ENCODE results near the gene PPFIBP2. TPM values are rescaled to one million over a fixed set of nuclear protein-coding genes. Genes with fewer than 3 reads are reported as not detected.
A peak's percentile ranks its signal among the peaks of the same experiment; 100 is the strongest.
"Not testable (repeated sequence)": the region's sequence is repeated elsewhere in the genome, so short reads cannot be mapped to it uniquely, and the experiment has no call there.

Gene PPFIBP2
- total RNA-seq, 1 experiment from 2014 or later = 13.9 TPM

DNA sequence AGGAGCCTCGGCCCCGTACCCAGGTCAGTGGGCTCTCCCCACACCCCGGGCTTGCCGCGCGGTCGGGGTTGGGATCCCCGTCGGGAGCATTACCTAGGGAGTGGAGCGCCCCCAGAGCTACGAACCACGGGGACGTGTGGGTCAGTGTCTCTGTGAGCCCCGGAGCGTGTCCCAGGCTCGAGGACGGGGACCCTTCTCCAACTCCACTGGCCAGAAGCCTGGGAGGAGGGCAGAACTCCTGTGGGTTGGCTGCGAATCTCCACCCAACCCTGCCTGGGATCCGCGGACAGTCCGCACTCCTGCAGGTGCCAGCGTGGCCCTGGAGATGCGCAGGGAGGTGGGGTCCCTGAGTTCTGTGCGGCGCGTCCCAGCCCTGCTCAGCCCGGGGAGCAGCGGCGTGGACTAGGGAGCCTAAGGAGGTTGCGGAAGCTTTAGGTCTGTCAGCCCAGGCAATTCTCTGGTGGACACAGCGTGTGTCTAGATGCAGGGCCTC, 346 bp downstream of the PPFIBP2 start:
- peak overlapping the region; percentile 77 for H3K4me3 ChIP-seq
- H3K4me2 ChIP-seq = peak overlapping the region; percentile 90
- ChIA-PET POLR2A (ENCODE audit: unreplicated experiment) (no interaction called here), CTCF (no interaction called here)
- H4K20me1 ChIP-seq (ENCODE audit: insufficient read depth) = no peaks in the 10 kb centered on the region
- H3K79me2 ChIP-seq (ENCODE audit: low read depth) = no peaks in the 10 kb centered on the region
- BruUV-seq (replicated peaks) = no TSS peak
- H3K36me3 ChIP-seq (ENCODE audit: low read depth) = no peaks in the 10 kb centered on the region
- no peaks in the 10 kb centered on the region for H3K9me3 ChIP-seq (ENCODE audit: insufficient read depth, low read depth)
- no peaks in the 10 kb centered on the region for H3F3A ChIP-seq (ENCODE audit: insufficient read depth, low read depth)
- H3K9me2 ChIP-seq (ENCODE audit: insufficient read depth) = no peaks in the 10 kb centered on the region
- no peak for DNase-seq
- H3K27ac ChIP-seq = no peak overlapping the region
- H2AFZ ChIP-seq = peak overlapping the region; percentile 77
- TF ChIP-seq EZH2 (IDR thresholded peaks at IDR 0.05; ENCODE audit: low read depth) = no peak
- TF ChIP-seq, protein P1, sequence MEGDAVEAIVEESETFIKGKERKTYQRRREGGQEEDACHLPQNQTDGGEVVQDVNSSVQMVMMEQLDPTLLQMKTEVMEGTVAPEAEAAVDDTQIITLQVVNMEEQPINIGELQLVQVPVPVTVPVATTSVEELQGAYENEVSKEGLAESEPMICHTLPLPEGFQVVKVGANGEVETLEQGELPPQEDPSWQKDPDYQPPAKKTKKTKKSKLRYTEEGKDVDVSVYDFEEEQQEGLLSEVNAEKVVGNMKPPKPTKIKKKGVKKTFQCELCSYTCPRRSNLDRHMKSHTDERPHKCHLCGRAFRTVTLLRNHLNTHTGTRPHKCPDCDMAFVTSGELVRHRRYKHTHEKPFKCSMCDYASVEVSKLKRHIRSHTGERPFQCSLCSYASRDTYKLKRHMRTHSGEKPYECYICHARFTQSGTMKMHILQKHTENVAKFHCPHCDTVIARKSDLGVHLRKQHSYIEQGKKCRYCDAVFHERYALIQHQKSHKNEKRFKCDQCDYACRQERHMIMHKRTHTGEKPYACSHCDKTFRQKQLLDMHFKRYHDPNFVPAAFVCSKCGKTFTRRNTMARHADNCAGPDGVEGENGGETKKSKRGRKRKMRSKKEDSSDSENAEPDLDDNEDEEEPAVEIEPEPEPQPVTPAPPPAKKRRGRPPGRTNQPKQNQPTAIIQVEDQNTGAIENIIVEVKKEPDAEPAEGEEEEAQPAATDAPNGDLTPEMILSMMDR (conservative IDR thresholded peaks at IDR 0.05) = no peak
- no peaks in the 10 kb centered on the region for H3K27me3 ChIP-seq (ENCODE audit: insufficient read depth, low read depth)
- intact Hi-C loops (cut with micrococcal nuclease; ENCODE audit: unreplicated experiment) = loop anchor here (5.0 kb wide), 1 partner anchor 158 kb away; the partner anchor contains the start of gene CYB5R2
- no peaks in the 10 kb centered on the region for H3K4me1 ChIP-seq (replicated peaks; ENCODE audit: insufficient read depth)

DNA sequence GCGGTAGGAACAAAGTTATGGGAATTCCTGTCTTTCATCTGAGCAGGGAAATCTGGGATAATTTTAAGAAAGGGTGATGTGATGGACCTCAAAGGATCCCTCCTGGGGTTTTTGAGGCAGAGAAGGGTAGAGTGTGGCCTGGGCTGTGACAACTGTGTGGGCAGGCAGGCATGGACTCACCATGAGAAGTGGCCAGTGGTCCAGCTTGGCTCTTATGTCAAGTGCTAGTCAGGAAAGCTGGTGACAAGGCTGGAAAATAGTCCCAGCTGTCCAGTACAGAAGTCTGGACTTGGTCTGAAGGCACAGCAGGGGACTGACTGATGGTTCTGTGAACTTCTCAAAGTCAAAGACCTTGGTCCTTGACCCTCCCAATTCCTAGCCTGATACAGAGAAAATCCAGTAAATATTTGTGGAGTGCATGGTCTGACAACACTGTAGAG, 1.7 kb downstream of the PPFIBP2 start:
- no peak overlapping the region for H3K4me2 ChIP-seq
- no peak overlapping the region for H2AFZ ChIP-seq
- H3K36me3 ChIP-seq (ENCODE audit: low read depth) = no peaks in the 10 kb centered on the region
- no peaks in the 10 kb centered on the region for H3K9me2 ChIP-seq (ENCODE audit: insufficient read depth)
- no TSS peak for BruUV-seq (replicated peaks)
- H3K79me2 ChIP-seq (ENCODE audit: low read depth) = no peaks in the 10 kb centered on the region
- no peaks in the 10 kb centered on the region for H3K27me3 ChIP-seq (ENCODE audit: insufficient read depth, low read depth)
- intact Hi-C loops (cut with micrococcal nuclease; ENCODE audit: unreplicated experiment) = no loop called here
- ChIA-PET POLR2A (ENCODE audit: unreplicated experiment) (no interaction called here), CTCF (no interaction called here)
- no peaks in the 10 kb centered on the region for H3F3A ChIP-seq (ENCODE audit: insufficient read depth, low read depth)
- no peak overlapping the region for H3K27ac ChIP-seq
- no peaks in the 10 kb centered on the region for H4K20me1 ChIP-seq (ENCODE audit: insufficient read depth)
- no peaks in the 10 kb centered on the region for H3K4me1 ChIP-seq (replicated peaks; ENCODE audit: insufficient read depth)
- TF ChIP-seq, protein P1 (conservative IDR thresholded peaks at IDR 0.05) = no peak
- TF ChIP-seq EZH2 (IDR thresholded peaks at IDR 0.05; ENCODE audit: low read depth) = no peak
- no peak overlapping the region for H3K4me3 ChIP-seq
- DNase-seq = no peak
- H3K9me3 ChIP-seq (ENCODE audit: insufficient read depth, low read depth) = no peaks in the 10 kb centered on the region

DNA sequence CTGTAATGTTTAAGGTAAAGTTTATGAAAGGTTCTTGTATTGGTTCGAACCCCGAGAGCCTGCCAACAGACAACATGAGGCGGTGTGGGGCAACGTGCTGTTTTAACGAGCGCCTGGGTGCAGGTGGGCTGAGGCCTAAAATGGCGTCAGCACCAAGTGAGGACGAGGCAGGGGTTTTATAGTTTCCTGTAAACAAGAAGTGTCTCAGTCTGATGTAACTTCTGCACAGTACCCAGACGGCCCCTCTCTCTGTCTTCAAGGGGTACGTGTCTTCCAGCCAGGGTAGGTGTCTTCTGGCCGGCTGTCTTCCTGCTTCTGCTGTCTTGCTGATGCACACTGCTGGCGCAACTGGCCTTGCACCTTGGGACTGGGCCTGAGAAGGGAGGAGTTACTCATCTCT, 2.7 kb downstream of the PPFIBP2 start:
- Histone ChIP-seq H3K9me2 (ENCODE audit: insufficient read depth) (no peaks in the 10 kb centered on the region), H4K20me1 (ENCODE audit: insufficient read depth) (no peaks in the 10 kb centered on the region), H3K4me3 (no peak overlapping the region), H3K9me3 (ENCODE audit: insufficient read depth, low read depth) (no peaks in the 10 kb centered on the region), H3K36me3 (ENCODE audit: low read depth) (no peaks in the 10 kb centered on the region), H3K4me2 (no peak overlapping the region), H3K27me3 (ENCODE audit: insufficient read depth, low read depth) (no peaks in the 10 kb centered on the region), H3F3A (ENCODE audit: insufficient read depth, low read depth) (no peaks in the 10 kb centered on the region), H2AFZ (no peak overlapping the region), H3K79me2 (ENCODE audit: low read depth) (no peaks in the 10 kb centered on the region), H3K4me1 (replicated peaks; ENCODE audit: insufficient read depth) (no peaks in the 10 kb centered on the region), H3K27ac (no peak overlapping the region)
- DNase-seq = no peak
- CTCF ChIA-PET = no interaction called here
- TF ChIP-seq EZH2 (IDR thresholded peaks at IDR 0.05; ENCODE audit: low read depth) = no peak
- TF ChIP-seq, protein P1 (conservative IDR thresholded peaks at IDR 0.05) = no peak
- no TSS peak for BruUV-seq (replicated peaks)
- intact Hi-C loops (cut with micrococcal nuclease; ENCODE audit: unreplicated experiment) = no loop called here
- POLR2A ChIA-PET (ENCODE audit: unreplicated experiment) = no interaction called here

DNA sequence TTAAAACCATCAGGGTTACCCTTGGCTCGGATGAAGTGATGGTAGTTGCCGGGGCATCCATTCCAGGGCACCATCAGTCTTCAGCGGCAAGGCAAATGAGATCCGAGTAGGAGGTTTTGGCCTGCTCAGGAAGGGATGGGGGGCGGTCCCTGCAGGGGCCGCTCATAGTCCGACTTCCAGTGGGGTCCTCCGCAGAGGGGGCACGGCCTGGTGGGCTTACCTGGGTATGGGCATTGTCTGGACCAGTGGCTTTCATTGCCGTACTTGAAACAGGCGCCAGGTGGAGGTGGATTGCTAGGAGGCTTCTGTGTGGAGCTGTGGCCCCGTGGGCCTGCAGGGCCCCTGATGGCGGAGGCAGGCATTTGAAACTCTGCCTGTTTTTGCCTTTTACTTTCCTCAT, 3.9 kb downstream of the PPFIBP2 start:
- H4K20me1 ChIP-seq (ENCODE audit: insufficient read depth) = not testable (repeated sequence)

More for the DNA sequence above, 3.9 kb downstream of the PPFIBP2 start:
- H2AFZ ChIP-seq; H3F3A ChIP-seq (ENCODE audit: insufficient read depth, low read depth); H3K4me3 ChIP-seq; H3K4me1 ChIP-seq (replicated peaks; ENCODE audit: insufficient read depth); H3K36me3 ChIP-seq (ENCODE audit: low read depth); H3K27ac ChIP-seq; BruUV-seq (replicated peaks); H3K9me3 ChIP-seq (ENCODE audit: insufficient read depth, low read depth); H3K4me2 ChIP-seq; H3K9me2 ChIP-seq (ENCODE audit: insufficient read depth); CTCF ChIA-PET; DNase-seq; H3K27me3 ChIP-seq (ENCODE audit: insufficient read depth, low read depth); intact Hi-C loops (cut with micrococcal nuclease; ENCODE audit: unreplicated experiment); H3K79me2 ChIP-seq (ENCODE audit: low read depth); POLR2A ChIA-PET (ENCODE audit: unreplicated experiment): not testable (repeated sequence)
